ENCODE data around the gene MFSD6. TPM values are rescaled to one million over a fixed set of nuclear protein-coding genes. Genes with fewer than 3 reads are reported as not detected.

Gene MFSD6
- total RNA-seq, 1 donor from 2014 or later, result 0.37 TPM

DNA sequence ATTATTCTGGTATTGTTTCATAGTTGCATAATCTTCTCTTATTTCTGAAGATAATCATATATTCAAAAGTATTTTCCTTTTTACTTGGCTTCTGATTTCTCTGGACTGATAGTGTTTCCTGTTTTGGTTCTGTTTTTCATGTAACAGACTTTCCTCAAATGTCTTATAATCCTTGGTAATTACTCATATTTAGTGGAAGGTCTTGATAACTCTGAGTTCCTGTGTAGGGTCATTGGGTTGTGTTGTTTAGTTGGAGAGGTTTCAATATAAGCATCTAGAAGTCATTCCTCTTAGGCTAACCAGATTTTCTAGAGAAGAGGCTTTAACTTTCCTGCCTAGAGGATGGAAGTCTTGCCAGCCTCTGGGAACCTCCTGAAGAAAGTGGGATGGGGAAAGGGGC lies 23.8 kb downstream of the MFSD6 start:
- Mint-ChIP-seq H3K27ac (no peak overlapping the region), H3K4me3 (no peak overlapping the region), H3K4me1 (peaks cover 3% of the 10 kb centered on the region), H3K27me3 (ENCODE audit: insufficient read depth, low read depth) (peaks cover 4% of the 10 kb centered on the region), H3K9me3 (peaks cover 6% of the 10 kb centered on the region), H3K36me3 (no peaks in the 10 kb centered on the region)
- Histone ChIP-seq H3K4me1 (no peaks in the 10 kb centered on the region), H3K79me2 (ENCODE audit: low read depth) (no peaks in the 10 kb centered on the region), H3K27me3 (no peaks in the 10 kb centered on the region), H3K9ac (no peak overlapping the region), H4K20me1 (ENCODE audit: low read depth) (no peaks in the 10 kb centered on the region), H3K4me3 (no peak overlapping the region), H3F3A (ENCODE audit: low read depth) (no peaks in the 10 kb centered on the region), H3K4me2 (no peak overlapping the region), H3K27ac (no peak overlapping the region), H2AFZ (replicated peaks) (no peak overlapping the region), H3K36me3 (no peaks in the 10 kb centered on the region), H3K9me3 (ENCODE audit: low read depth) (no peaks in the 10 kb centered on the region)
- DNase-seq (ENCODE audit: low spot score), result no peak
- TF ChIP-seq, protein P1, sequence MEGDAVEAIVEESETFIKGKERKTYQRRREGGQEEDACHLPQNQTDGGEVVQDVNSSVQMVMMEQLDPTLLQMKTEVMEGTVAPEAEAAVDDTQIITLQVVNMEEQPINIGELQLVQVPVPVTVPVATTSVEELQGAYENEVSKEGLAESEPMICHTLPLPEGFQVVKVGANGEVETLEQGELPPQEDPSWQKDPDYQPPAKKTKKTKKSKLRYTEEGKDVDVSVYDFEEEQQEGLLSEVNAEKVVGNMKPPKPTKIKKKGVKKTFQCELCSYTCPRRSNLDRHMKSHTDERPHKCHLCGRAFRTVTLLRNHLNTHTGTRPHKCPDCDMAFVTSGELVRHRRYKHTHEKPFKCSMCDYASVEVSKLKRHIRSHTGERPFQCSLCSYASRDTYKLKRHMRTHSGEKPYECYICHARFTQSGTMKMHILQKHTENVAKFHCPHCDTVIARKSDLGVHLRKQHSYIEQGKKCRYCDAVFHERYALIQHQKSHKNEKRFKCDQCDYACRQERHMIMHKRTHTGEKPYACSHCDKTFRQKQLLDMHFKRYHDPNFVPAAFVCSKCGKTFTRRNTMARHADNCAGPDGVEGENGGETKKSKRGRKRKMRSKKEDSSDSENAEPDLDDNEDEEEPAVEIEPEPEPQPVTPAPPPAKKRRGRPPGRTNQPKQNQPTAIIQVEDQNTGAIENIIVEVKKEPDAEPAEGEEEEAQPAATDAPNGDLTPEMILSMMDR (IDR thresholded peaks at IDR 0.05), result no peak
- TF ChIP-seq EZH2 (IDR thresholded peaks at IDR 0.05) (no peak), EZH2phosphoT487 (IDR thresholded peaks at IDR 0.05) (no peak)

DNA sequence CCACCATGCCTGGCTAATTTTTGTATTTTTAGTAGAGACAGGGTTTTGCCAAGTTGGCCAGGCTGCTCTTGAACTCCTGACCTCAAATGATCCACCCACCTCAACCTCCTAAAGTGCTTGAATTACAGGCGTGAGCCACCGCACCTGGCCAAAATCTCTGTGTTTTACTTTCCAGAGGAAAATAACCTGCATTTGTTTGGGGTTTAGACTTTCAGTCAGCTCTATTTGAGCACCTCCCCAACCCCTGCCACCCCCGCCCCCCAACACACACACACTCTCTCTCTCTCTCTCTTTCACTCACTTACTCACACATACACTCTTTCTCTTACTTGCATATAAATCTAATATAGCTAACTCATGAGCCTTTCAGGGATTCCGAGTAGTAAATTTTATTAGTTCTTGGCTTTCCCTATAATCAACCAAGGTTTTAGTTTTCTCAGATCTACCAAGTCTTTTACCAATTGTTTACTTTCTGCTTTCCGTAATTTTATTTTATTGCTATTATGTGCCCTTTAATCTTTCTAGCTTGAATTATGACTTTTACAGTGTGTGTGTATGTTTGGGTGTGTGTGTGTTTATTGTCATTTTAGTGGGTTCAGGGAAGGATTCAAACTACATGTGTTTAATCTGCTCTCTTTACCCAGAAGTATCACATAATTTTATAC lies 24.5 kb downstream of the MFSD6 start:
- Histone ChIP-seq H4K20me1 (ENCODE audit: low read depth) (no peaks in the 10 kb centered on the region), H3K27me3 (no peaks in the 10 kb centered on the region), H2AFZ (replicated peaks) (no peak overlapping the region), H3K4me3 (no peak overlapping the region), H3K79me2 (ENCODE audit: low read depth) (no peaks in the 10 kb centered on the region), H3K4me2 (no peak overlapping the region), H3K9me3 (ENCODE audit: low read depth) (no peaks in the 10 kb centered on the region), H3F3A (ENCODE audit: low read depth) (no peaks in the 10 kb centered on the region), H3K9ac (no peak overlapping the region), H3K4me1 (no peaks in the 10 kb centered on the region), H3K36me3 (no peaks in the 10 kb centered on the region), H3K27ac (no peak overlapping the region)
- peaks cover 4% of the 10 kb centered on the region for H3K27me3 Mint-ChIP-seq (ENCODE audit: insufficient read depth, low read depth)
- no peak for DNase-seq (ENCODE audit: low spot score)
- H3K4me1 Mint-ChIP-seq, result peaks cover 3% of the 10 kb centered on the region
- H3K4me3 Mint-ChIP-seq, result no peak overlapping the region
- no peaks in the 10 kb centered on the region for H3K36me3 Mint-ChIP-seq
- no peak overlapping the region for H3K27ac Mint-ChIP-seq
- TF ChIP-seq EZH2phosphoT487 (IDR thresholded peaks at IDR 0.05) (no peak), EZH2 (IDR thresholded peaks at IDR 0.05) (no peak)
- TF ChIP-seq, protein P1 (IDR thresholded peaks at IDR 0.05), result no peak
- H3K9me3 Mint-ChIP-seq, result peaks cover 6% of the 10 kb centered on the region

DNA sequence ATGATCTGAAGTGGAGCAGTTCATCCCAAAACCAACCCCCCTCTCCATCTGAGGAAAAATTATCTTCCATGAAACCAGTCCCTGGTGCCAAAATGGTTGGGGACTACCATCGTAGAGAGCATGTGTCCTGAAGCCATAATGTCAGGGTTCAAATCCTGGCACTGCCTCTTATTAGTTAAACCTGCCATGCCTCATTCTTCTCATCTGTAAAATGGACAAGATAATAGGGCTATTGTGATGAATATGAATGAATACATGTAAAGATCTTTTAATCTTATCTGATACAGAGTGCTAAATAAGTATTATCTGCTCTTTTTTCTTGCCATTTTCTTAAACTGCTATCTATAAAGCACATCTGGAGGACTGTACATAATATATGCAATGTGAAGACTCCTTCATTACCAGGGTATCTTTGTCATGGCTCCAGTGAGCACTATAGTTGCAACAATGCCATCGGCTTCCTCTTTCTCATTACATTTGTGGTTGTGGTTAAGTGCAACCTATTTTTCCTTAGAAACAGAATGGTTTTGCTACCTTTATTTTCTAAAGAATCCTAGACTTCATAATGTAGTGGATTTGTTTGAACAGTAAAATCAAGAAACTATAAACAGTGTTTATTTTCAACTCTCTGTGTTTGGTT lies 27.0 kb downstream of the MFSD6 start:
- Histone ChIP-seq H3K4me1 (no peaks in the 10 kb centered on the region), H3K27me3 (no peaks in the 10 kb centered on the region), H3K4me3 (no peak overlapping the region), H4K20me1 (ENCODE audit: low read depth) (no peaks in the 10 kb centered on the region), H3K36me3 (no peaks in the 10 kb centered on the region), H3K9ac (no peak overlapping the region), H3K79me2 (ENCODE audit: low read depth) (no peaks in the 10 kb centered on the region), H3F3A (ENCODE audit: low read depth) (no peaks in the 10 kb centered on the region), H3K4me2 (no peak overlapping the region), H3K27ac (no peak overlapping the region), H2AFZ (replicated peaks) (no peak overlapping the region), H3K9me3 (ENCODE audit: low read depth) (no peaks in the 10 kb centered on the region)
- H3K9me3 Mint-ChIP-seq, result peaks cover 6% of the 10 kb centered on the region
- TF ChIP-seq EZH2phosphoT487 (IDR thresholded peaks at IDR 0.05) (no peak), EZH2 (IDR thresholded peaks at IDR 0.05) (no peak)
- TF ChIP-seq, protein P1 (IDR thresholded peaks at IDR 0.05), result no peak
- H3K36me3 Mint-ChIP-seq, result no peaks in the 10 kb centered on the region
- H3K4me1 Mint-ChIP-seq, result no peaks in the 10 kb centered on the region
- peaks cover 4% of the 10 kb centered on the region for H3K27me3 Mint-ChIP-seq (ENCODE audit: insufficient read depth, low read depth)
- no peak overlapping the region for H3K4me3 Mint-ChIP-seq
- H3K27ac Mint-ChIP-seq, result no peak overlapping the region
- no peak for DNase-seq (ENCODE audit: low spot score)
